C4-2B (cell line): ENCODE measurements around the gene EXOG.

Experiments used
- CTCF ChIP-seq: fragments of 450-650 bp; conservative IDR thresholded peaks from 2 replicates; pipeline ENCODE4 v1.5.1; 2017; ENCODE audit warnings: mild to moderate bottlenecking
- ZFX ChIP-seq: fragments of 450-650 bp; IDR thresholded peaks from 2 replicates; pipeline ENCODE4 v1.6.1; 2017

- TF ChIP-seq ZFX (no peak), CTCF (no peak)
Measured at GRCh38 chr3:38497031-38497430, 891 bp downstream of the EXOG start.
